Neuron (in vitro differentiated cells): ENCODE measurements around the gene HLA-DQB1.

ENCODE experiments used
- H2AFZ ChIP-seq: one replicate; pipeline ENCODE4 v1.6.1; 2013; ENCODE audit warnings: low read depth, mild to moderate bottlenecking, inconsistent platforms, low read length, moderate library complexity
- H3K27me3 ChIP-seq: one replicate; pipeline ENCODE4 v1.6.1; 2013; ENCODE audit warnings: low read length; ENCODE audit not compliant: insufficient read depth
- H3K36me3 ChIP-seq: one replicate; pipeline ENCODE4 v1.6.1; 2013; ENCODE audit warnings: low read length; ENCODE audit not compliant: insufficient read depth
- H3K4me1 ChIP-seq: one replicate; pipeline ENCODE4 v1.6.1; 2013; ENCODE audit warnings: low read length; ENCODE audit not compliant: insufficient read depth
- H3K4me3 ChIP-seq: 2 replicates; pipeline ENCODE4 v1.5.1; 2013; ENCODE audit warnings: mild to moderate bottlenecking, low read length, moderate library complexity
- H3K9me3 ChIP-seq: one replicate; pipeline ENCODE4 v1.6.1; 2013; ENCODE audit warnings: low read length

HLA-DQB1 gene

DNA sequence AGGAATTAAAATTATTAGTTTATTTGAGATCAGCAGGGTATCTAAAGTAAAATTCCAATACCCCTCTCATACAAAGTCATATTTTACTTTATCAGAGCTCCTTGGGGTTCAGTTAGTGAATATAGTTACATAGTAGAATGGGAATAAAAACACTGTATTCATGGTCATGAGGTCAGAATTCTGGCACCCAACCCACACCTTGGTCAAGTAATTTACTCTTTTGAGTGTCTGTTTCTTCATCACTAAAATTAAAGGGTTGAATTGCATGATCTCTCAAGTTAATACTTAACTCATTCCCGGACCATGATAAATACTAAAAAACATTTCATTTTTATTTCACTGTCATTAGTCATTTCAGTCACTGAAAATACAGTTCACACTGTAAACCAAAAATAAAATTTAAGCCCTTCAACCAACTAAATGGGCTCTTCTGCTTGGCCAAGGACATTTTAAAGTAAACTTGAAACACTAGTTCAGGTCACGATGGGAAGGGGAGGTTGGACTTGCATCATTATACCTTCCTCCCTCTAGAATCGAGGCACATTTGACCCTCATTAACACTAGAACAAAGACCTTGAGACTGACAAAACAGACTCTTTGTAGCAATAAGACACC is 55.7 kb downstream of the HLA-DQB1 start:
- Histone ChIP-seq H2AFZ (no peak overlapping the region), H3K27me3 (no peaks in the 10 kb centered on the region), H3K36me3 (no peaks in the 10 kb centered on the region), H3K4me3 (no peak overlapping the region), H3K4me1 (peaks cover 4% of the 10 kb centered on the region), H3K9me3 (no peaks in the 10 kb centered on the region)

DNA sequence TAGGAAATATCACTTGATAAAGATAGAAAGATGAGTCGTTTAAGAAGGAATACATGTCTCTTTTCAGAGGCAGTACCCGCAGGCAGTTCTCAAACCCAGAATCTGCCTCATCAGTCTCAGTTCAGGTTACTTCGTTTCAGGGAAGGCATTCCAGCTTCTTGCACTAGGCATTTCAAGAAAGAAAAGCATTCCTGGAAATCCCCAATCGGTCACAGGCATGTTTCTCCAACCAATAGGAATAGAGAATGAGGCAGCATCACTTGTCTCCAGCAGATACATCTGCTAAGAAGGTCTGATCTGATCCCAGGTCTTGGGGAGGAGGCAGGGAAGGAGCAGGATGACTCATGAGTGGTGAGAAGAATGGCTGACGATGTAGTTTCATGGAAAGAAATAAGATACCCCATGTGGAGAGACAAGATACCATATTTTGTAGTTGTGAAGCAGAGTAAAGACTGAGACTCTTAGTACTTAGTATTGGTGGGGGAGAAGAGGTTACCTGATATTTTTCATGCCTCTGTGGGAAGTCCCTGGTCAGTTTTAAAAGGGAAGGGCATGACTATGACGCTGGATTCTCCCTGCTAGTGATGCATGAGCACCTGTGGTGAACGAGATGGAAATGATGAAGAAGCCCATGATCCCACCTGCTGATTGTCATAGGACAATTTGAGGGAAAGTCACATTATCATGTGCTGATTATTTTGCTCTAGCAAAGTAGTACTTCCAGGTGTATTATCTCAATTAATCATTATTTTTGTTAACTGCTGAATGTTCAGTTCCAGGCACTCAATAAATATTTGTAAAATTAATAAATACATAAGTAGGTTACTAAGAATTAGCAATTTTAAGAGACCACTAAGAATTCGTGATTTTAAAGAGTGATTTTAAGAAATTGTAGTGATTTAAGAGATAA is 56.5 kb downstream of the HLA-DQB1 start:
- Histone ChIP-seq H3K27me3 (no peaks in the 10 kb centered on the region), H3K4me3 (no peak overlapping the region)

More for the DNA sequence above, 56.5 kb downstream of the HLA-DQB1 start:
- no peaks in the 10 kb centered on the region for H3K9me3 ChIP-seq
- H3K4me1 ChIP-seq = peaks cover 4% of the 10 kb centered on the region
- no peak overlapping the region for H2AFZ ChIP-seq
- H3K36me3 ChIP-seq = no peaks in the 10 kb centered on the region
